ENCODE results near the gene OLIG1.

Gene OLIG1, protein sequence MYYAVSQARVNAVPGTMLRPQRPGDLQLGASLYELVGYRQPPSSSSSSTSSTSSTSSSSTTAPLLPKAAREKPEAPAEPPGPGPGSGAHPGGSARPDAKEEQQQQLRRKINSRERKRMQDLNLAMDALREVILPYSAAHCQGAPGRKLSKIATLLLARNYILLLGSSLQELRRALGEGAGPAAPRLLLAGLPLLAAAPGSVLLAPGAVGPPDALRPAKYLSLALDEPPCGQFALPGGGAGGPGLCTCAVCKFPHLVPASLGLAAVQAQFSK

DNA sequence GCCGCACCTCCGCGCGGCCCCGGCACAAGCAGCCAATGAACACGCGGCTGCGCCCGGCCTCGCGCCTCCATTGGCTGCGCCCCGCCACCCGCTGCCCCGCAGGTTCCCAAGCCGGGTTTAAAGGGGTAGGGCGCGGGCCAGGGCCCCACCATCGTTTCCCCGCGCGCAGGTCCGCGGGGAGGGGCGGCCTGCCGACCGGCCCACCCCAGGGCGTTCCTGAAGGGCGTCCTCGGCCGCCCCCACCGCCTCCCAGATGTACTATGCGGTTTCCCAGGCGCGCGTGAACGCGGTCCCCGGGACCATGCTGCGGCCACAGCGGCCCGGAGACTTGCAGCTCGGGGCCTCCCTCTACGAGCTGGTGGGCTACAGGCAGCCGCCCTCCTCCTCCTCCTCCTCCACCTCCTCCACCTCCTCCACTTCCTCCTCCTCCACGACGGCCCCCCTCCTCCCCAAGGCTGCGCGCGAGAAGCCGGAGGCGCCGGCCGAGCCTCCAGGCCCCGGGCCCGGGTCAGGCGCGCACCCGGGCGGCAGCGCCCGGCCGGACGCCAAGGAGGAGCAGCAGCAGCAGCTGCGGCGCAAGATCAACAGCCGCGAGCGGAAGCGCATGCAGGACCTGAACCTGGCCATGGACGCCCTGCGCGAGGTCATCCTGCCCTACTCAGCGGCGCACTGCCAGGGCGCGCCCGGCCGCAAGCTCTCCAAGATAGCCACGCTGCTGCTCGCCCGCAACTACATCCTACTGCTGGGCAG, at the start of gene OLIG1:
Gene OLIG1, plus strand, starts transcription at position 148 of the 750 bp plus-strand sequence. Its CDS starts 106 bp downstream, at position 254.
- no peak for DNase-seq (ENCODE audit: low read depth)

DNA sequence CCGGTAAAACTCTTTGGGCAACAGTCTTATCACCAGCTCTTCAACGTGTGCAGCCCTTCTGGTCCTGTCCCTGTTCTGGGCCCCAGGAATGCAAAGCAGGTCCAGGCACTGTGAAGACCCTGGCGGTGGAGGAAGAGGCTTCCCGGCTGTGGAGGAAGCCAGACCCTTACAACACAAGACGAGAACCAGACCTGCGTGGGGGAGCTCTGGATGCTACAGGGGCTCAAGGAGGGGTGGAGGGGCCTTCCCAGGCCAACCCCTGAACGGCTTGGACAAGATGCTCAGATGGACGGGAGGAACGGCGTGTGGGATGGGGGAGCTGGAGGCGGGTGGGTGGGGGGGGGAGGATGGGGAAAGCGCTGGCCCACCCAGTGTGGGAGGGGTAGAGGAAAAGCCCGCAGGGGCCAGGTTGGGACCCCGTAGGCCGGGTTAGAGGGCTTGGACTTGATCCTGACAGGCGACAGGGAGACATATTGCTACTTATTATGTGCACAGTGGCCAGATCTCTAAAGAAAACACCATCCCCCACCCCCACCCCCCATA, 49.3 kb upstream of the OLIG1 start:
- DNase-seq (ENCODE audit: low read depth) = no peak

DNA sequence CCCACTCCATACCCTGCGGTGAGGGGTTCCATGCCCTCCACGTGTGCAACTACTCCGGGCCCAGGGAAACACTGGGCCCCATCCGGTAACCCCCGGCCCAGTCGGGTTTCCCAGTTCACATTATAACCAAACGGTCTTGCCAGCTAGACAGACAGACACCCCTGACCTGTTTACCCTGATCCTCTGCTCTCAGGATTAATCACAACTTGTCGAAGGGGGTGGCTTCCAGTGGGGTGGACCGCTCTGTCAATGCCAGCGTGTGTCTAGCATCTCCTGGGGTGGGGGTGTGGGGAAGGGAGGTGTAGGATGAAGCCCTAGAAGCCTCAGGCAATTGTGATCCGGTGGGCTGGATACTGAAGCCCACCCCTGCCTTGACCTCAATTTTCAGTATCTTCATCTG, 48.8 kb upstream of the OLIG1 start:
- no peak for DNase-seq (ENCODE audit: low read depth)

DNA sequence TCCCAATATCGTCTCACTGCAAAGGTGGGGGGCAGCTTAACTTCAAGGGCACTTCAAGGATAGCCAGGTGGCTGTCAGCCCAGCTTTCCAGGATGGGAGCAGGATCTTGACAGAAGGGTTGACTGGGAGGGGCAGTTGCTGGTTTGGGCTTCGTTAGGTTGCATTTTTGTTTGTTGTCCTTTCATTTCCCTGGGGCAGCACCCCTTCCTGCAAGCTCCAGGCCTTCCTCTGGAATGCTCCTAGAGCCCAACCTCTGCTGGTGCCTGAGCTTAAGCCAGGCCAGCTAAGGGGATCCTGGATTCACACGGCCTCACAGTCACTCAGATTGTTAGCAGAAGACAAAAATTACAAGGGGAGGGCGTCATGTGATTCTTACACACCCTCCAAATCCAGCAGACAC, 48.3 kb upstream of the OLIG1 start:
- DNase-seq (ENCODE audit: low read depth) = no peak

DNA sequence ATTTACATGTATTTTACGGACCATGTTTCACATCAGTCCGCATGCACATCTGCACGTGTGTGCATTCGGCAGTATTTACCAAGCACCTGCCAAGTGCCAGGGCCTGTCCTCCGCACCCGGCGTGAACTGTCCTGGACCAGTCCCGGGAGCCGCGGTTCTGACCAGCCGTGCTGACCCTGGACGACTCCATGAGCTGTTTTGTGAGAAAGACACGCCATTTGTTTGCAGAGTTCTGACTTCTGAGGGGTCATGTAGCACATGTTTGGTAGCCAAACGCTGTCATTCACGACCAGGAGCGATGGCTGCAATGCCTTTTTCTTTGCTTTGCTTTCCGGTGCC, 47.5 kb upstream of the OLIG1 start:
- no peak for DNase-seq (ENCODE audit: low read depth)

DNA sequence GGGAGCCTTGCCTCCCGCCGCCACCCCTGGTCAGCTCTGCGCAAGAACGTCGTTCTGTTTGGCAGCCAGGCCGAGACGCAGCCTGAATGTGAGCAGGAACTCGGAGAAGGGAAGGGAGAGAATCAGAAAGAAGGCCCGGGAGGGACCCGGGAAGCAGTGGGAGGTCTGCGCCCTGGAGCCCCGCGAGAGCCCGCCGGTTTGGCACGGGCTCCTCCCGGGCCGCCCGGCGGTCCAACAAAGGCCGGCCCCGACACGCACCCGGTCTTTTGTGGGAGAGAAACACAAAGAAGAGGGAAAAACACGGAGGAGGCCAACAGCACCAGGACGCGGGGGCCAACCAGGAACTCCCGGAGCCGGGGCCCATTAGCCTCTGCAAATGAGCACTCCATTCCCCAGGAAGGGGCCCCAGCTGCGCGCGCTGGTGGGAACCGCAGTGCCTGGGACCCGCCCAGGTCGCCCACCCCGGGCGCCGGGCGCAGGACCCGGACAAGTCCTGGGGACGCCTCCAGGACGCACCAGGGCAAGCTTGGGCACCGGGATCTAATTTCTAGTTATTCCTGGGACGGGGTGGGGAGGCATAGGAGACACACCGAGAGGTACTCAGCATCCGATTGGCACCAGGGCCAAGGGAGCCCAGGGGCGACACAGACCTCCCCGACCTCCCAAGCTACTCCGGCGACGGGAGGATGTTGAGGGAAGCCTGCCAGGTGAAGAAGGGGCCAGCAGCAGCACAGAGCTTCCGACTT, 46.9 kb upstream of the OLIG1 start:
- no peak for DNase-seq (ENCODE audit: low read depth)

DNA sequence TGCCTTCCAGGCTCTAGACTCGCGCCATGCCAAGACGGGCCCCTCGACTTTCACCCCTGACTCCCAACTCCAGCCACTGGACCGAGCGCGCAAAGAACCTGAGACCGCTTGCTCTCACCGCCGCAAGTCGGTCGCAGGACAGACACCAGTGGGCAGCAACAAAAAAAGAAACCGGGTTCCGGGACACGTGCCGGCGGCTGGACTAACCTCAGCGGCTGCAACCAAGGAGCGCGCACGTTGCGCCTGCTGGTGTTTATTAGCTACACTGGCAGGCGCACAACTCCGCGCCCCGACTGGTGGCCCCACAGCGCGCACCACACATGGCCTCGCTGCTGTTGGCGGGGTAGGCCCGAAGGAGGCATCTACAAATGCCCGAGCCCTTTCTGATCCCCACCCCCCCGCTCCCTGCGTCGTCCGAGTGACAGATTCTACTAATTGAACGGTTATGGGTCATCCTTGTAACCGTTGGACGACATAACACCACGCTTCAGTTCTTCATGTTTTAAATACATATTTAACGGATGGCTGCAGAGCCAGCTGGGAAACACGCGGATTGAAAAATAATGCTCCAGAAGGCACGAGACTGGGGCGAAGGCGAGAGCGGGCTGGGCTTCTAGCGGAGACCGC, 46.3 kb upstream of the OLIG1 start:
- no peak for DNase-seq (ENCODE audit: low read depth)

DNA sequence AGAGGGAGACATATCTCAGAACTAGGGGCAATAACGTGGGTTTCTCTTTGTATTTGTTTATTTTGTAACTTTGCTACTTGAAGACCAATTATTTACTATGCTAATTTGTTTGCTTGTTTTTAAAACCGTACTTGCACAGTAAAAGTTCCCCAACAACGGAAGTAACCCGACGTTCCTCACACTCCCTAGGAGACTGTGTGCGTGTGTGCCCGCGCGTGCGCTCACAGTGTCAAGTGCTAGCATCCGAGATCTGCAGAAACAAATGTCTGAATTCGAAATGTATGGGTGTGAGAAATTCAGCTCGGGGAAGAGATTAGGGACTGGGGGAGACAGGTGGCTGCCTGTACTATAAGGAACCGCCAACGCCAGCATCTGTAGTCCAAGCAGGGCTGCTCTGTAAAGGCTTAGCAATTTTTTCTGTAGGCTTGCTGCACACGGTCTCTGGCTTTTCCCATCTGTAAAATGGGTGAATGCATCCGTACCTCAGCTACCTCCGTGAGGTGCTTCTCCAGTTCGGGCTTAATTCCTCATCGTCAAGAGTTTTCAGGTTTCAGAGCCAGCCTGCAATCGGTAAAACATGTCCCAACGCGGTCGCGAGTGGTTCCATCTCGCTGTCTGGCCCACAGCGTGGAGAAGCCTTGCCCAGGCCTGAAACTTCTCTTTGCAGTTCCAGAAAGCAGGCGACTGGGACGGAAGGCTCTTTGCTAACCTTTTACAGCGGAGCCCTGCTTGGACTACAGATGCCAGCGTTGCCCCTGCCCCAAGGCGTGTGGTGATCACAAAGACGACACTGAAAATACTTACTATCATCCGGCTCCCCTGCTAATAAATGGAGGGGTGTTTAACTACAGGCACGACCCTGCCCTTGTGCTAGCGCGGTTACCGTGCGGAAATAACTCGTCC, 45.5 kb upstream of the OLIG1 start:
- no peak for DNase-seq (ENCODE audit: low read depth)

DNA sequence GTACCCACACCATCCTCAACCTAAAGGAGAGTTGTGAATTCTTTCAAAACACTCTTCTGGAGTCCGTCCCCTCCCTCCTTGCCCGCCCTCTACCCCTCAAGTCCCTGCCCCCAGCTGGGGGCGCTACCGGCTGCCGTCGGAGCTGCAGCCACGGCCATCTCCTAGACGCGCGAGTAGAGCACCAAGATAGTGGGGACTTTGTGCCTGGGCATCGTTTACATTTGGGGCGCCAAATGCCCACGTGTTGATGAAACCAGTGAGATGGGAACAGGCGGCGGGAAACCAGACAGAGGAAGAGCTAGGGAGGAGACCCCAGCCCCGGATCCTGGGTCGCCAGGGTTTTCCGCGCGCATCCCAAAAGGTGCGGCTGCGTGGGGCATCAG, 44.8 kb upstream of the OLIG1 start:
- no peak for DNase-seq (ENCODE audit: low read depth)

DNA sequence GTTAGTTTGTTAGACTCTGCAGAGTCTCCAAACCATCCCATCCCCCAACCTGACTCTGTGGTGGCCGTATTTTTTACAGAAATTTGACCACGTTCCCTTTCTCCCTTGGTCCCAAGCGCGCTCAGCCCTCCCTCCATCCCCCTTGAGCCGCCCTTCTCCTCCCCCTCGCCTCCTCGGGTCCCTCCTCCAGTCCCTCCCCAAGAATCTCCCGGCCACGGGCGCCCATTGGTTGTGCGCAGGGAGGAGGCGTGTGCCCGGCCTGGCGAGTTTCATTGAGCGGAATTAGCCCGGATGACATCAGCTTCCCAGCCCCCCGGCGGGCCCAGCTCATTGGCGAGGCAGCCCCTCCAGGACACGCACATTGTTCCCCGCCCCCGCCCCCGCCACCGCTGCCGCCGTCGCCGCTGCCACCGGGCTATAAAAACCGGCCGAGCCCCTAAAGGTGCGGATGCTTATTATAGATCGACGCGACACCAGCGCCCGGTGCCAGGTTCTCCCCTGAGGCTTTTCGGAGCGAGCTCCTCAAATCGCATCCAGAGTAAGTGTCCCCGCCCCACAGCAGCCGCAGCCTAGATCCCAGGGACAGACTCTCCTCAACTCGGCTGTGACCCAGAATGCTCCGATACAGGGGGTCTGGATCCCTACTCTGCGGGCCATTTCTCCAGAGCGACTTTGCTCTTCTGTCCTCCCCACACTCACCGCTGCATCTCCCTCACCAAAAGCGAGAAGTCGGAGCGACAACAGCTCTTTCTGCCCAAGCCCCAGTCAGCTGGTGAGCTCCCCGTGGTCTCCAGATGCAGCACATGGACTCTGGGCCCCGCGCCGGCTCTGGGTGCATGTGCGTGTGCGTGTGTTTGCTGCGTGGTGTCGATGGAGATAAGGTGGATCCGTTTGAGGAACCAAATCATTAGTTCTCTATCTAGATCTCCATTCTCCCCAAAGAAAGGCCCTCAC, 44.2 kb upstream of the OLIG1 start, which contains the start of gene OLIG2:
Gene OLIG2, plus strand, starts transcription at position 447 of the 954 bp plus-strand sequence. CDS start 928 bp downstream, outside the sequence.
- no peak for DNase-seq (ENCODE audit: low read depth)

DNA sequence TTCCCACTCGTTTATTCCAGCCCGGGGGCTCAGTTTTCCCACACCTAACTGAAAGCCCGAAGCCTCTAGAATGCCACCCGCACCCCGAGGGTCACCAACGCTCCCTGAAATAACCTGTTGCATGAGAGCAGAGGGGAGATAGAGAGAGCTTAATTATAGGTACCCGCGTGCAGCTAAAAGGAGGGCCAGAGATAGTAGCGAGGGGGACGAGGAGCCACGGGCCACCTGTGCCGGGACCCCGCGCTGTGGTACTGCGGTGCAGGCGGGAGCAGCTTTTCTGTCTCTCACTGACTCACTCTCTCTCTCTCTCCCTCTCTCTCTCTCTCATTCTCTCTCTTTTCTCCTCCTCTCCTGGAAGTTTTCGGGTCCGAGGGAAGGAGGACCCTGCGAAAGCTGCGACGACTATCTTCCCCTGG, 43.5 kb upstream of the OLIG1 start:
- DNase-seq (ENCODE audit: low read depth) = no peak

DNA sequence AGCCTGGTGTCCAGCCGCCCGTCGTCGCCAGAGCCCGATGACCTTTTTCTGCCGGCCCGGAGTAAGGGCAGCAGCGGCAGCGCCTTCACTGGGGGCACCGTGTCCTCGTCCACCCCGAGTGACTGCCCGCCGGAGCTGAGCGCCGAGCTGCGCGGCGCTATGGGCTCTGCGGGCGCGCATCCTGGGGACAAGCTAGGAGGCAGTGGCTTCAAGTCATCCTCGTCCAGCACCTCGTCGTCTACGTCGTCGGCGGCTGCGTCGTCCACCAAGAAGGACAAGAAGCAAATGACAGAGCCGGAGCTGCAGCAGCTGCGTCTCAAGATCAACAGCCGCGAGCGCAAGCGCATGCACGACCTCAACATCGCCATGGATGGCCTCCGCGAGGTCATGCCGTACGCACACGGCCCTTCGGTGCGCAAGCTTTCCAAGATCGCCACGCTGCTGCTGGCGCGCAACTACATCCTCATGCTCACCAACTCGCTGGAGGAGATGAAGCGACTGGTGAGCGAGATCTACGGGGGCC, 43.0 kb upstream of the OLIG1 start:
- DNase-seq (ENCODE audit: low read depth) = no peak

DNA sequence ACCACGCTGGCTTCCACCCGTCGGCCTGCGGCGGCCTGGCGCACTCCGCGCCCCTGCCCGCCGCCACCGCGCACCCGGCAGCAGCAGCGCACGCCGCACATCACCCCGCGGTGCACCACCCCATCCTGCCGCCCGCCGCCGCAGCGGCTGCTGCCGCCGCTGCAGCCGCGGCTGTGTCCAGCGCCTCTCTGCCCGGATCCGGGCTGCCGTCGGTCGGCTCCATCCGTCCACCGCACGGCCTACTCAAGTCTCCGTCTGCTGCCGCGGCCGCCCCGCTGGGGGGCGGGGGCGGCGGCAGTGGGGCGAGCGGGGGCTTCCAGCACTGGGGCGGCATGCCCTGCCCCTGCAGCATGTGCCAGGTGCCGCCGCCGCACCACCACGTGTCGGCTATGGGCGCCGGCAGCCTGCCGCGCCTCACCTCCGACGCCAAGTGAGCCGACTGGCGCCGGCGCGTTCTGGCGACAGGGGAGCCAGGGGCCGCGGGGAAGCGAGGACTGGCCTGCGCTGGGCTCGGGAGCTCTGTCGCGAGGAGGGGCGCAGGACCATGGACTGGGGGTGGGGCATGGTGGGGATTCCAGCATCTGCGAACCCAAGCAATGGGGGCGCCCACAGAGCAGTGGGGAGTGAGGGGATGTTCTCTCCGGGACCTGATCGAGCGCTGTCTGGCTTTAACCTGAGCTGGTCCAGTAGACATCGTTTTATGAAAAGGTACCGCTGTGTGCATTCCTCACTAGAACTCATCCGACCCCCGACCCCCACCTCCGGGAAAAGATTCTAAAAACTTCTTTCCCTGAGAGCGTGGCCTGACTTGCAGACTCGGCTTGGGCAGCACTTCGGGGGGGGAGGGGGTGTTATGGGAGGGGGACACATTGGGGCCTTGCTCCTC, 42.3 kb upstream of the OLIG1 start:
- no peak for DNase-seq (ENCODE audit: low read depth)

DNA sequence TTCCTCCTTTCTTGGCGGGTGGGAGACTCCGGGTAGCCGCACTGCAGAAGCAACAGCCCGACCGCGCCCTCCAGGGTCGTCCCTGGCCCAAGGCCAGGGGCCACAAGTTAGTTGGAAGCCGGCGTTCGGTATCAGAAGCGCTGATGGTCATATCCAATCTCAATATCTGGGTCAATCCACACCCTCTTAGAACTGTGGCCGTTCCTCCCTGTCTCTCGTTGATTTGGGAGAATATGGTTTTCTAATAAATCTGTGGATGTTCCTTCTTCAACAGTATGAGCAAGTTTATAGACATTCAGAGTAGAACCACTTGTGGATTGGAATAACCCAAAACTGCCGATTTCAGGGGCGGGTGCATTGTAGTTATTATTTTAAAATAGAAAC, 41.7 kb upstream of the OLIG1 start:
- no peak for DNase-seq (ENCODE audit: low read depth)

DNA sequence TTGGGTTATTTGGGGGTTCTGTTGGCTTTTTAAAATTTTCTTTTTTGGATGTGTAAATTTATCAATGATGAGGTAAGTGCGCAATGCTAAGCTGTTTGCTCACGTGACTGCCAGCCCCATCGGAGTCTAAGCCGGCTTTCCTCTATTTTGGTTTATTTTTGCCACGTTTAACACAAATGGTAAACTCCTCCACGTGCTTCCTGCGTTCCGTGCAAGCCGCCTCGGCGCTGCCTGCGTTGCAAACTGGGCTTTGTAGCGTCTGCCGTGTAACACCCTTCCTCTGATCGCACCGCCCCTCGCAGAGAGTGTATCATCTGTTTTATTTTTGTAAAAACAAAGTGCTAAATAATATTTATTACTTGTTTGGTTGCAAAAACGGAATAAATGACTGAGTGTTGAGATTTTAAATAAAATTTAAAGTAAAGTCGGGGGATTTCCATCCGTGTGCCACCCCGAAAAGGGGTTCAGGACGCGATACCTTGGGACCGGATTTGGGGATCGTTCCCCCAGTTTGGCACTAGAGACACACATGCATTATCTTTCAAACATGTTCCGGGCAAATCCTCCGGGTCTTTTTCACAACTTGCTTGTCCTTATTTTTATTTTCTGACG, 41.1 kb upstream of the OLIG1 start:
- DNase-seq (ENCODE audit: low read depth) = no peak

DNA sequence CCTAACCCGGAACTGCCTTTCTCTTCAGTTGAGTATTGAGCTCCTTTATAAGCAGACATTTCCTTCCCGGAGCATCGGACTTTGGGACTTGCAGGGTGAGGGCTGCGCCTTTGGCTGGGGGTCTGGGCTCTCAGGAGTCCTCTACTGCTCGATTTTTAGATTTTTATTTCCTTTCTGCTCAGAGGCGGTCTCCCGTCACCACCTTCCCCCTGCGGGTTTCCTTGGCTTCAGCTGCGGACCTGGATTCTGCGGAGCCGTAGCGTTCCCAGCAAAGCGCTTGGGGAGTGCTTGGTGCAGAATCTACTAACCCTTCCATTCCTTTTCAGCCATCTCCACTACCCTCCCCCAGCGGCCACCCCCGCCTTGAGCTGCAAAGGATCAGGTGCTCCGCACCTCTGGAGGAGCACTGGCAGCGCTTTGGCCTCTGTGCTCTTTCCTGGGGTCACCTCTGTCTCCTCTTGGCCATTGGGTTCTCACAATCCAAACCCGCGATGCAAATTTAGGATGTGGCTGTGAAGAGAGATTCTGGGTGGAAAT, 40.5 kb upstream of the OLIG1 start:
- DNase-seq (ENCODE audit: low read depth) = no peak

DNA sequence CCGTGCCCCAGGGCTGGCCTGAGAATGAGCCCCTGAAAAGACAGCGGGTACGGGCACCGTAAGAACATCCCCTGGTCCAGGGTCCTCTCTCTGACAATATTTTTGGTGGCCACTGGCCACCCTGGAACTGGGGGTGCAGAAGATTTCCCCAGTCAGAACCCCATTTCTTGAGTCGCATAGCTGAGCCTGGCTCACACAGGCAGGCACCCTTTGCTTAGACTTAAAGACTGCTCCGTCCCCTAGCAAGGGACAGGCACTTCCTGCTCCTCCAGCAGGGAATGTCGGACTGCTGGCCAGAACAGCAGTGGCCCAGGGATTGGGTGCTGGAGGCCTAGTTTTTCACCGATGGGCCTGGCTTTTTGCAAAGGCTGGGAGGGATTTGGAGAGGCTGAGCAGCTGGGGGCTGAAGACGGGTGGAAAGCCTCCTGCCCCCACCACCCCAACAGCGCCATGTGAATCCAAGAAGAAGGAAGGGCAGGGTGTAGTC, 39.9 kb upstream of the OLIG1 start:
- no peak for DNase-seq (ENCODE audit: low read depth)

DNA sequence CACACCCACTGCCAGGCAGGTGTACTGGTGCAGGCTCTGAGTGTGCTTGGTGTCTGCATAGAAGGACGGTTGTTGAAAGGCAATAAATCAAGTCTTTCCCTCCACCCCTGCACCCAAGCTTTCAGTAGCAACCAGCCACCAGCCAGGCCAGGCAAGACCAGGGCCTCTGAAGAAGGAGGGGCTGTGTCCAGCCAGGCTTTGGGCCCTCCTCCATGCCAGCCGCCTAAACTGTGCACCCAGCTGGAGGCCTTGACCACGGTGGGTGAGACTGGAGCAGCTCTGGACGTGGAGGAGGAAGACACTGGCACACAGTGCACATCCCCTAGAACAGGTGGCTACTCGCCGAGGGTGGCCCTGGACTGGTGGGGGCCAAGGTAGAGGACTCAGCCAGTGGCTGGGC, 39.3 kb upstream of the OLIG1 start:
- no peak for DNase-seq (ENCODE audit: low read depth)
